GM18909 (cell line): Measurements from ENCODE around the gene PAX8.

Experiments
- ATAC-seq: cut with Tn5 transposase; IDR thresholded peaks from one replicate; pipeline ENCODE4 v1.9.1; 2021; ENCODE audit warnings: mild to moderate bottlenecking; ENCODE audit not compliant: unreplicated experiment, poor library complexity

Gene PAX8

DNA sequence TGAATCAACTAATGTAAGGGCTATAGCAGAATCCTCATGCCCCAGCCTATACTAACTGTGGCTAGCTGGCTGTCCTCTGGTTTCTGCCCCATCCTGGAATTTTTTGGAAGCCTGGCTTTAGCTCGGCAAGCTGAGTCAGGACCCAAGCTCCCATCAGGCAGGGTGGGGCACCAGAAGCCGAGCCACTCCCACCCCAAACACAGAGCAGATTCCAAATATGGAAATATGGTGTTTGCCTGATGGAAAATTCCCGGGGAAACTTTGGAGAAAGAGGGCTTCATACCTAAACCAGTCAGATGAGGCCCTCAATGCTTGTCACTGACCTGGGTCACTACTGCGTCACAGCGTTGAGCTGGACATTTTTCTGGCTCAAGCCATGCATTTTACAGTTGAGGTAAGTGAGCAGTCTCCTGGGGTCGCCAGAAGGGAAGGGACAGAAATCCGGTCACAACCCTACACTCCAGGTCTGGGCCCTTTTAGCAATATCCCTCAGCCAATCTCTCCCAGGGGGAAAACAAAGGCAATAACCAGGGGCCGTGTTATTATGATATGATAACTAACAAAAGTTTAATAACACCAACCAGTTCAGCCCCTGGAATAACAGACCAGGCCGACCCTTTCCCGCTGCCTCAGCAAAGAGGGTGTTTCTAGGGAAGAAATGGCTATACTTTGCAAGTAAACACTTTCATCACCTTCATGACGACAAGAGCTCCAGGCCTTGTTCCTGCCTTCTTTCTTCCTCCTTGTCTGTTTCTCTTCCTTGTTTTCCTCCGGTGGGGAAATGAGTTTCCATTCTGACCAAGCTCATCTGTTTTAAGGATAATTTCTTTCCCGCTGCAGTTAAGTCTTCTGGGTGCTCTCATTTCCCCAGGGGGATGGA, 67.3 kb downstream of the PAX8 start:
- ATAC-seq, result no peak

DNA sequence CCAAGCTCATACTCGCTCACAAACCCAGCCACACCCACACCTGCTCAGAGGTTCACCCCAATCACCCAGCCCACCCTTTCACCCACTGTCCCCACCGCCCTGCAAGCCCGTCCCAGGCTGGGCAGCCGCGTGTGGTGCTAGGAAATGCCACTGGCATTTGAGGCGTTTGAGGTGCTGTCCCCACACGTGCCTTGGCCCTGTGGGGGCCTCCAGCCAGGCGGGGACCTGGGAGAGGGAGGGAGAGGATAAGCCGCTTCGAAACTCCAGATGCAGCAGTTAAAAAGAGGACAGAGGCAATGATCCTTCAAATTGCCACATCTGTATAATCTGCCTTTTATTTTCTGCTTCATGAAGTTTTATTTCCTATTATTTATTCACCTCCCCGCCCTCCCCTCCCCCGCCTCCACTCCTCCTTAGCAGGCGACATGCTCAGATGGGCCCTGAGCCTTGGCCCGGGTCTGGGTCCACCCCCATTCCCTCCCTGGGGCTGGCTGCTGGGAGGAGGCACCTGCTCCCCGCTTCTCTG, 69.0 kb downstream of the PAX8 start:
- ATAC-seq, result no peak

DNA sequence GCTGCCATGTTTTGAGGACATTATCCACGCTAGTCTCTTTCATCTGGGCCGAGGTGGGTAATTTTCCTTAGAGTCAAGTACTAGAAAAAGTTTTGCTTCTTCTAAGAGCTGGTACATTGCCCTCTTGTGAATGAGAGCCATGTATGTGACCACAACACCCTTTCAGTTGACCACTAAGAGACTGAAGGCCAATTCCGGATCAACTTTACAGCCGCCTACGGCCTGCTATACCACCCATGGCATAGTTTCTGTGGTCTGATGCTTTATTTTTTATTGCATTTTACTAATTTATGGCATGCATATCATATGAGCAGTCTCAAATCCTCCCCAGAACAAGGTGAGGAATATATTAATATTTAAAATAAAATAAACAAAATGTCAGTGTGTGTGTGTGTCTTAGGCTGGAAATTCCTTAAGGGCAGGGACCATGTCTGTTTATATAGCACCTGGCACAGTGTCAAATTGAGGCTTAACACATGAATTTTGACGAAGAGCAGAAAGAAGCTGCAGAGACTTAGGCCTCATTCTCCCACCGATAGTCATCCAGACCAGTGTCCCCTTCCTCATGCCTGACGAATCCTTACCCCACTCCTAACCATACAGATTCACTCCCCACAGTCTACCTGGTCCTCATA, 69.6 kb downstream of the PAX8 start:
- ATAC-seq, result no peak

DNA sequence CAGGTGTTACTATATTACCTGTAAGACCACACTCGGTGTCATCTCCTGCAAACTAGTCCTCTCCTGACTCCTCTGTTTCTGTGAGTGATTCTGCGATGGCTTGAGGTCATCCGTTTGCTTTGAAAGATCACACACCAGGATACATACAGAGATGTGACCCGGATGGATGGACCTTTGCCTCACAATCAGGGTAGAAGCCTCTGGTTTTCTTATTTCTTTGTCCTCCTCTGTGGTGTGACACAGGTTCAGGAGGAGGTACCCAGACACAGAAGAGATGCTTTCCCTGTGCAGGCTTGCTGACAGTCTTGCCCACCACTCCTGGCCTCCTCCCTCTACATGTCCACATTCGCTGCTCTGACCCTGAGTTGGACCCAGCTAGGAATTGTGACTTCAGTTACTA, 70.3 kb downstream of the PAX8 start:
- no peak for ATAC-seq

DNA sequence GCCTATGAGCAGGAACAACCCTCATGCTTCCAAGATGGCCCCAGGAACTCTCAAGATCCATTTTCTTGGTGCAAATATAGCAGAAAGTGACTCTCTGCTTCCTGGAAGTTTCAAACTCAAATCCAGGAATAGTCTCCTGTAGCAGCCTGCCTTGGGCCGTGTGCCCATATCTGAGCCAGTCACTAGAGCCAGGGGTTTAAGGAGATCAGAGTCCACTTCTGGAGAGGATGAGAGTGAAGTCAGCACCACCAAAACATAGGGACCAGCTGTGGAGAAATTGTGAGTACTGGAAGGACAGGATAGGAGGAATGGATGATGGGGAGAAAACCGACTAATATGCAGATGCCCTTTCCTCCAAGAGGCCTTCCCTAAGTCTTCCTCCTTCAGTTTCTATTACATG, 71.7 kb downstream of the PAX8 start:
- ATAC-seq, result no peak

- no peak for ATAC-seq
Observed at GRCh38 chr2:113206251-113206650, 72.5 kb downstream of the PAX8 start.

DNA sequence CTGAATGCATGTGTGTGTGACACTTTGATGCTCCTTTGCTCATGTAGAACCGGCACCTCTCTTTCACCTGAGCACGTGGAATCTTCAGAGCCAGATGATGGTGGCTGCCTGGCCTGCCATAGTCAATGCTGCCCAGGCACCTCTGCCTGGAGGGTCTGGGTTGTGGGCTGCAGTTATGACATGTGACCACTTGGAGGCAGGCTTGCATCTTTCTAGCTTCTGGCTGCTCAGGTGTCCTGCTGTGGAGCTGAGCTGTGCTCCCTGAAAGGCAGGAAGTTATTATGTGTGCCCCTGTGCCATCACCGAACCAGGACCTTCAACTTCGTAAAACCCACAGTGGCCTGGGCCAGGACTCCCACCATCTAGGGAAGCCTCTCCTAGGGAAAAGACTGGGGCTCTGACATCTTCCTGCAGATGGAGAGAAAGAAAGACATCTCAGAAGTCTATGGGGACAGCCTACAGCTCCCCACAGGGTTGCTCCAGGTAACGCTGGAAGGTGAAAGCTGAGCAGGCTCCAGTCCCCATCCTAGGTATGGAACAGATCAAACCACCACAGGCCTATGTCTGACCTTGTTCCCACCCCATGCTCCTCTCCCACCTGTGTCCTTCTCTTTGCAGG, 74.7 kb downstream of the PAX8 start:
- ATAC-seq, result peak; percentile 70

- no peak for ATAC-seq
Observed at GRCh38 chr2:113203217-113203530, 75.5 kb downstream of the PAX8 start.

GRCh38 chr2:113202305-113203216, 76.2 kb downstream of the PAX8 start:
- no peak for ATAC-seq

DNA sequence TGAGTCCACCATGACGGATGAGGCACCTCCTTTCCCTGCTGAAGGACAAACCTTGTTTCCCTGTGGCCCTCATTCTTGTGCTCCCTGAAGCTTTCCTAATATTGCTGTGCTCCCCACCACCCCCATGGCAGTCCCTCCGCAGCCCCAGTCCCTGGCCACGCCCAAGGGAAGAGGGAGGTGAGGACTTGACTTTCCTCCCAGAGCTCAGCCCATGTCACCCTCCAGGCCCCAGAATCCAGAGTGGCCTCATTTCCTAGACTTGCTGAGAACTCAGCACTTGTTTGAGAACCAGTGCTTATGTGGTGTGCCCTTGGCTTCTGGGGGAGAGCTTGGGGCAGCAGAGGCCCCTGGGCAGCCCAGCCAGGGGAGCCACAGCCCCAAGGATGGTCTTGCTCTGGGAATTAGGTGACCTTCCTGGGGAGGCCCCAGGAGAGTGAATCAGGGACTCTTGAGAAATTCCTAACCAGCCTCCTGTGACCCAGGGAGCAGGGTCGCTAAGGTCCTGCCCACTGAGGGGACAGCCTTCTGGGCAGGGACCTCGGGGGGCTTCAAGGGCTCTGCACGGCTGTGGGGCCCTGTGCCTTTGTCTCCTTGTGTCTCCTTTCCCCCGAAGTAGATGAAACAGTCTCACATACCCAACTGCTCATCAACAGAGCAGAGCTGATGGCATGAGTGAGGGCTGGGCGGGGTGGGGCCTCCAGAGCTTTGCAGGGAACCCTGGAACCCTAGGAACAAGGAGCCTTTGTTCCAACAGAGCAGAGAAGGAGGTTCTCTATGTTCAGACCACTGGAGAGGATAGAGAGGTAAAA, 77.0 kb downstream of the PAX8 start:
- ATAC-seq, result no peak

DNA sequence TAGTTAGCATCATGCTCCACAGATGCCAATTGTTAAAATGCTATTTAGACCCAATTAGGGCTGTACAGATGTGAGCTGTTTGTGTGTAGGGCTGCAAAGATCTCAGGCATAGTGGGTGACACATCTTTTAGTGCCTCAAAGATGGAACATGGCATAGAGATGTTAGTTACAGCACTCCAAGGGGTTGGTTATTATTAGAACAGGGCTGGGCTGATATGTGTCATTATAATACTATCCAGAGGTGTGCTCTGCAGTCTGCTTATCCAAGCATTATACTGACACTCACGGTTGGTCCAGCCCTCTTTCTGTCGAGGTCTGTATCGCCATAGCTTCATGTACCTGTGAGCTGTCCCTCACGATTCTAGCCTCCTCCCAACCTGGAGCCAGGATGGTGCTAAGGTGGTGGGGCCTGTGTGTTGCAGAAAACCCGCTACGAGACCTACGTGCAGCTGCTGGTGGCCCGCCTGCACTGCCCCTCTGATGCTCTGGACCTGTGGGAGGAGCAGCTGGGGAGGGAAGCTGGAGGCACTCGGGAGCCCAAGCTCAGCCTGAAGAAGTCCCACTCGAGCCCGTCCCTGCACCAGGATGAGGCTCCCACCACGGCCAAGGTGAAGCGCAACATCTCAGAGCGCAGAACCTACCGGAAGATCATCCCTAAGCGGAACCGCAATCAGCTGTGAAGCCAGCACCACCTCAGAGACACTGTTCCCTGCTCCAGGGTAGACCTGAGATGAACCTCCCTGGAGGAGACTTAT, 77.8 kb downstream of the PAX8 start:
- ATAC-seq, result no peak

- no peak for ATAC-seq
Observed at GRCh38 chr2:113200236-113200635, 78.5 kb downstream of the PAX8 start.

DNA sequence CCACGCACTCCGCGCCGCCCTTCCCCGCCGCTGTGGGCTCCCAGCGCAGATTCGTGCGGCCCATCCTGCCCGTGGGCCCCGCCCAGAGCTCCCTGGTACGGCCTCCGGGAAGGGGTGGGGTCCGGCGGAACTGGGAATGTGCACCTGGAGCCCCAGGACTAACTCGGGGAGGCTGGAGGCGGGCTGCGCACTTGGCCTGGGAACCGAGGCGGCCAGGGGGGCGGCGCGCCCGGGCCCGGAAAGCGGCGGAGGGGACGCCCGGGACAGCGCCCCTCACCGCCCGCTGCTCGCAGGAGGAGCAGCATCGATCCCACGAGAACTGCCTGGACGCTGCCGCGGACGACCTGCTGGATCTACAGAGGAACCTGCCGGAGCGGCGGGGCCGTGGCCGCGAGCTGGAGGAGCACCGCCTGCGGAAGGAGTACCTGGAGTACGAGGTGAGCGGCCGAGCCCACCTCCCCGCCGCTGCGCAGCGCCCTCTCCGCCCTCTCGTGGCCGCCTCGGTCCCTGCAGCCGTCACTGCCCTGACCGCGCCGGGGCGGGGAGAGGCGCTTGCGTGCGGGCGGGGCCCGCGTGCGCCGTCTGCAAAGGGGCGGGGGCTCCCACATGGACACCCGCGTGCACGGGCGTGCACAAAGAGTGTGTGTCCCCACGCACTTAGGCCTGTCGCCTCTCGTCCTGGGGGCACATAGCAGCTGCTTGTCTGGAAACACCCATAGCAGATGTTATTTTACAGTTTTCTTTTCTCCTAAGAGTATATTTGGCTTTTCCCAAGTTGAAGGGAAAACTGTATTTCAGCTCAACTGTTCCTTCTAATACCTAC, 79.7 kb downstream of the PAX8 start:
- peak; percentile 77 for ATAC-seq

GRCh38 chr2:113198048-113198789, 80.5 kb downstream of the PAX8 start:
- no peak for ATAC-seq

- no peak for ATAC-seq
Observed at GRCh38 chr2:113197347-113198047, 81.2 kb downstream of the PAX8 start.

- no peak for ATAC-seq
Observed at GRCh38 chr2:113196839-113197238, 81.9 kb downstream of the PAX8 start.
